GM23338 (cell line): Measurements from ENCODE around the gene ZNF578. TPM values are rescaled to one million over a fixed set of nuclear protein-coding genes. Genes with fewer than 3 reads are reported as not detected.

Source experiments
- ATAC-seq: fragments of 200-7000 bp; cut with Tn5 transposase; 3 replicates; pipeline ENCODE4 v1.9.1; 2020
- DNase-seq: peaks from one replicate; pipeline ENCODE4 v3.0.0-alpha.2; 2015; ENCODE audit warnings: low spot score
- H2AFZ ChIP-seq: fragments of 200-600 bp; sonication (generic); 2 replicates; pipeline ENCODE4 v1.8.0; 2016; ENCODE audit warnings: antibody characterized with exemption, mild to moderate bottlenecking, moderate library complexity
- H3F3A ChIP-seq: fragments of 200-600 bp; sonication (generic); replicated peaks from 2 replicates; pipeline ENCODE4 v1.8.0; 2017; ENCODE audit warnings: antibody characterized with exemption, mixed run types, low read depth
- H3K27ac ChIP-seq: fragments of 200-600 bp; sonication (generic); 2 replicates; pipeline ENCODE4 v1.6.1; 2016; ENCODE audit warnings: low read depth
- H3K27me3 ChIP-seq: fragments of 200-600 bp; sonication (generic); 2 replicates; pipeline ENCODE4 v1.8.0; 2016; ENCODE audit warnings: mild to moderate bottlenecking, mixed run types, moderate library complexity; ENCODE audit not compliant: insufficient read depth
- H3K36me3 ChIP-seq: fragments of 200-600 bp; sonication (generic); 2 replicates; pipeline ENCODE4 v1.8.0; 2016; ENCODE audit warnings: mild to moderate bottlenecking; ENCODE audit not compliant: insufficient read depth
- H3K4me1 ChIP-seq: fragments of 200-600 bp; sonication (generic); 2 replicates; pipeline ENCODE4 v1.8.0; 2016; ENCODE audit warnings: mild to moderate bottlenecking, moderate library complexity; ENCODE audit not compliant: insufficient read depth
- H3K4me2 ChIP-seq: fragments of 200-600 bp; sonication (generic); 2 replicates; pipeline ENCODE4 v1.7.1; 2017; ENCODE audit warnings: mixed run types
- H3K4me3 ChIP-seq: fragments of 200-600 bp; sonication (generic); 2 replicates; pipeline ENCODE4 v1.6.1; 2016; ENCODE audit warnings: mixed run types
- H3K79me2 ChIP-seq: fragments of 200-600 bp; sonication (generic); replicated peaks from 2 replicates; pipeline ENCODE4 v1.8.0; 2017; ENCODE audit warnings: mild to moderate bottlenecking; ENCODE audit not compliant: insufficient read depth
- H3K9me2 ChIP-seq: fragments of 200-600 bp; sonication (generic); 2 replicates; pipeline ENCODE4 v1.8.0; 2017; ENCODE audit not compliant: insufficient read depth
- H4K20me1 ChIP-seq: fragments of 200-600 bp; sonication (generic); replicated peaks from 2 replicates; pipeline ENCODE4 v1.8.0; 2017; ENCODE audit warnings: mild to moderate bottlenecking; ENCODE audit not compliant: insufficient read depth
- H3K27ac Mint-ChIP-seq: 2 replicates; pipeline ENCODE4 v1.8.0; 2020; ENCODE audit warnings: inconsistent platforms, mild to moderate bottlenecking, moderate library complexity, mixed read lengths
- H3K27me3 Mint-ChIP-seq: 3 replicates; pipeline ENCODE4 v1.8.0; 2022; ENCODE audit warnings: low read depth, mild to moderate bottlenecking, moderate library complexity, mixed read lengths, inconsistent platforms; ENCODE audit not compliant: insufficient read depth, poor library complexity
- H3K36me3 Mint-ChIP-seq: 3 replicates; pipeline ENCODE4 v1.8.0; 2021; ENCODE audit warnings: low read depth, mild to moderate bottlenecking, inconsistent platforms, moderate library complexity, mixed read lengths
- H3K4me1 Mint-ChIP-seq: 3 replicates; pipeline ENCODE4 v1.8.0; 2020; ENCODE audit warnings: mild to moderate bottlenecking, inconsistent platforms, mixed read lengths
- H3K4me3 Mint-ChIP-seq: 3 replicates; pipeline ENCODE4 v1.8.0; 2021; ENCODE audit warnings: moderate library complexity, mild to moderate bottlenecking, inconsistent platforms, mixed read lengths
- H3K9me3 Mint-ChIP-seq: 3 replicates; pipeline ENCODE4 v1.8.0; 2020; ENCODE audit warnings: moderate library complexity, mild to moderate bottlenecking, inconsistent platforms, mixed read lengths
- CREB1 ChIP-seq: fragments of 250-450 bp; sonication (Bioruptor Pico); IDR thresholded peaks from 2 replicates; pipeline ENCODE4 v1.5.0; 2020; ENCODE audit warnings: low read depth, mild to moderate bottlenecking, moderate library complexity
- CTCF ChIP-seq, 2 experiments: fragments of 200-600 bp in 1 of 2; sonication (generic) in 1 of 2; conservative IDR thresholded peaks; 2 replicates each; pipeline versions ENCODE4 v1.5.1 to v1.6.1; 2016 to 2017; ENCODE audit warnings: antibody characterized with exemption in 2 of 2, low read depth in 2 of 2, mild to moderate bottlenecking in 2 of 2, moderate library complexity in 1 of 2
- EZH2 ChIP-seq: fragments of 200-600 bp; sonication (generic); IDR thresholded peaks from one replicate; pipeline ENCODE4 v1.8.0; 2017; ENCODE audit warnings: antibody characterized with exemption, mild to moderate bottlenecking, low read depth; ENCODE audit not compliant: unreplicated experiment
- JUNB ChIP-seq: IDR thresholded peaks from one replicate; pipeline ENCODE4 v1.6.1; 2016; ENCODE audit warnings: antibody characterized with exemption; ENCODE audit not compliant: unreplicated experiment
- NANOG ChIP-seq: IDR thresholded peaks from 2 replicates; pipeline ENCODE4 v1.6.1; 2016; ENCODE audit warnings: antibody characterized with exemption, borderline replicate concordance
- POLR2AphosphoS5 ChIP-seq: IDR thresholded peaks from 2 replicates; pipeline ENCODE4 v1.6.1; 2016; ENCODE audit warnings: antibody characterized with exemption, low read depth
- REST ChIP-seq: IDR thresholded peaks from one replicate; pipeline ENCODE4 v1.6.1; 2018; ENCODE audit warnings: antibody characterized with exemption; ENCODE audit not compliant: unreplicated experiment
- STAT1 ChIP-seq: IDR thresholded peaks from one replicate; pipeline ENCODE4 v1.6.1; 2016; ENCODE audit warnings: antibody characterized with exemption; ENCODE audit not compliant: unreplicated experiment
- ZNF114 ChIP-seq: fragments of 250-450 bp; sonication (Bioruptor Pico); IDR thresholded peaks from 2 replicates; pipeline ENCODE4 v1.5.0; 2020; ENCODE audit warnings: mild to moderate bottlenecking, moderate library complexity
- ZNF331 ChIP-seq: fragments of 250-450 bp; sonication (Bioruptor Pico); IDR thresholded peaks from 2 replicates; pipeline ENCODE4 v1.5.0; 2020; ENCODE audit warnings: low read depth, mild to moderate bottlenecking, moderate library complexity
- ZNF462 ChIP-seq: fragments of 250-450 bp; sonication (Bioruptor Pico); IDR thresholded peaks from 2 replicates; pipeline ENCODE4 v1.5.0; 2020; ENCODE audit warnings: mild to moderate bottlenecking, moderate library complexity
- polyA plus RNA-seq: library from polyadenylated mRNA; unstranded; fragments of >200 nt; fragmentation: Nextera tagmentation; extraction: Ambion mirVana; gene quantifications from 2 replicates; pipeline ENCODE4 v1.2.1, GENCODE V29; 2016
- total RNA-seq: library from RNA; depleted of rRNA; stranded (reverse); fragments of >200 nt; shearing (Covaris generic); gene quantifications from 2 replicates; pipeline ENCODE4 v1.2.3, GENCODE V29; 2014

Gene ZNF578
- total and polyA plus RNA-seq, 2 experiments from 2014 or later, result 4.1 to 23.9 TPM

- Mint-ChIP-seq H3K36me3 (no peaks in the 10 kb centered on the region; the same call in 2 of the 3 replicates), H3K27me3 (peaks cover 11% of the 10 kb centered on the region), H3K4me1 (peaks cover 8% of the 10 kb centered on the region), H3K4me3 (peak within 1 kb of the TSS; percentile 97), H3K27ac (peak within 1 kb of the TSS; percentile 91), H3K9me3 (no peaks in the 10 kb centered on the region; the same call in 1 of the 3 replicates)
- H3K36me3 ChIP-seq, result no peaks in the 10 kb centered on the region
- H3K27ac ChIP-seq, result peak within 1 kb of the TSS; percentile 92
- TF ChIP-seq REST (no peak), STAT1 (no peak), ZNF462 (CRISPR knock-in tag) (no peak), NANOG (no peak), CREB1 (CRISPR knock-in tag) (peak; percentile 49; the same call in 1 of the 2 replicates), ZNF114 (CRISPR knock-in tag) (no peak), JUNB (no peak), EZH2 (no peak), CTCF (conservative IDR thresholded peaks at IDR 0.05; ENCODE audit: low read depth in 2 of 2) (peak; percentile 62 to 69), POLR2AphosphoS5 (peak; percentile 68), ZNF331 (CRISPR knock-in tag) (no peak)
- H3K4me3 ChIP-seq, result peak within 1 kb of the TSS; percentile 99
- peak; percentile 91 for ATAC-seq
- H3K4me1 ChIP-seq, result peaks cover 6% of the 10 kb centered on the region
- no peaks in the 10 kb centered on the region for H3K9me2 ChIP-seq
- H3F3A ChIP-seq, result peaks cover 4% of the 10 kb centered on the region
- H3K4me2 ChIP-seq, result peak within 1 kb of the TSS; percentile 93
- DNase-seq, result peak; percentile 98
- peaks cover 14% of the 10 kb centered on the region; the same call in 1 of the 2 replicates for H3K79me2 ChIP-seq
- H2AFZ ChIP-seq, result peak within 1 kb of the TSS; percentile 89
- H4K20me1 ChIP-seq, result no peaks in the 10 kb centered on the region; the same call in 1 of the 2 replicates
- no peaks in the 10 kb centered on the region for H3K27me3 ChIP-seq
Measured at GRCh38 chr19:52527134-52527955, 74.0 kb downstream of the ZNF578 start, which contains the start of gene ZNF808. TSS of gene ZNF808 (plus strand) at chr19:52527668. CDS start at chr19:52543285, 15,617 bp downstream.
